HG03565 (cell line): ENCODE results near the gene TSPAN3.
A peak's percentile ranks its signal among the peaks of the same experiment; 100 is the strongest.

Experiments
- ATAC-seq: cut with Tn5 transposase; IDR thresholded peaks from one replicate; pipeline ENCODE4 v1.9.1; 2021; ENCODE audit warnings: mild to moderate bottlenecking, moderate library complexity; ENCODE audit not compliant: unreplicated experiment

Gene TSPAN3

GRCh38 chr15:77025083-77025901, 45.6 kb downstream of the TSPAN3 start:
- no peak for ATAC-seq

GRCh38 chr15:77024273-77025082, 46.4 kb downstream of the TSPAN3 start:
- ATAC-seq = no peak

GRCh38 chr15:77023576-77024272, 47.2 kb downstream of the TSPAN3 start:
- no peak for ATAC-seq

GRCh38 chr15:77022646-77023575, 48.0 kb downstream of the TSPAN3 start:
- no peak for ATAC-seq

- ATAC-seq = no peak
Observed at GRCh38 chr15:77021803-77022381, 49.0 kb downstream of the TSPAN3 start.

GRCh38 chr15:77021088-77021481, 49.8 kb downstream of the TSPAN3 start:
- ATAC-seq = no peak

- ATAC-seq = no peak
Observed at GRCh38 chr15:77020348-77021087, 50.4 kb downstream of the TSPAN3 start.

GRCh38 chr15:77019521-77020331, 51.2 kb downstream of the TSPAN3 start:
- no peak for ATAC-seq

- no peak for ATAC-seq
Observed at GRCh38 chr15:77018796-77019505, 52.0 kb downstream of the TSPAN3 start.

- ATAC-seq = no peak
Observed at GRCh38 chr15:77017761-77018720, 52.9 kb downstream of the TSPAN3 start.

- ATAC-seq = no peak
Observed at GRCh38 chr15:77017091-77017660, 53.7 kb downstream of the TSPAN3 start.

- ATAC-seq = no peak
Observed at GRCh38 chr15:77016321-77016695, 54.6 kb downstream of the TSPAN3 start.

GRCh38 chr15:77015646-77016320, 55.1 kb downstream of the TSPAN3 start:
- ATAC-seq = no peak

- ATAC-seq = peak; percentile 38
Observed at GRCh38 chr15:77014132-77015081, 56.5 kb downstream of the TSPAN3 start.

- peak; percentile 26 for ATAC-seq
Observed at GRCh38 chr15:77013776-77014131, 57.2 kb downstream of the TSPAN3 start.
